ENCODE results near the gene CD69. TPM values are rescaled to one million over a fixed set of nuclear protein-coding genes. Genes with fewer than 3 reads are reported as not detected.
"Not testable (repeated sequence)": the region's sequence is repeated elsewhere in the genome, so short reads cannot be mapped to it uniquely, and the experiment has no call there.

CD69 gene
- total RNA-seq, 4 donors from 2014 or later: 5.0 to 18.2 (median 6.2) TPM

- Histone ChIP-seq H3K27ac (no peak overlapping the region), H3K9me3 (no peaks in the 10 kb centered on the region), H3K4me3 (replicated peaks in 1 of 3) (no peak overlapping the region), H3K4me1 (no peaks in the 10 kb centered on the region), H3K27me3 (no peaks in the 10 kb centered on the region), H3K36me3 (no peaks in the 10 kb centered on the region)
- TF ChIP-seq CTCF (IDR thresholded peaks at IDR 0.05) (no peak), POLR2A (IDR thresholded peaks at IDR 0.05) (no peak)
- intact Hi-C loops (cut with DNase I): no loop called here
- DNase-seq: no peak
Observed at GRCh38 chr12:9707356-9707755, 53.3 kb downstream of the CD69 start.

- TF ChIP-seq CTCF (IDR thresholded peaks at IDR 0.05) (no peak), POLR2A (IDR thresholded peaks at IDR 0.05) (no peak)
Observed at GRCh38 chr12:9706086-9706685, 54.5 kb downstream of the CD69 start.

GRCh38 chr12:9704561-9704960, 56.1 kb downstream of the CD69 start:
- DNase-seq; intact Hi-C loops (cut with DNase I); H3K9me3 ChIP-seq; H3K4me1 ChIP-seq; H3K27me3 ChIP-seq; H3K4me3 ChIP-seq (replicated peaks in 1 of 3); H3K36me3 ChIP-seq; H3K27ac ChIP-seq: not testable (repeated sequence)
- 95% methylated on average over 5 of the region's 5 CpGs for WGBS, 2 donors

More at GRCh38 chr12:9706086-9706685, 54.5 kb downstream of the CD69 start:
- Histone ChIP-seq H3K36me3 (no peaks in the 10 kb centered on the region), H3K4me3 (replicated peaks in 1 of 3) (no peak overlapping the region), H3K27ac (no peak overlapping the region), H3K4me1 (no peaks in the 10 kb centered on the region), H3K27me3 (no peaks in the 10 kb centered on the region), H3K9me3 (no peaks in the 10 kb centered on the region)
- intact Hi-C loops (cut with DNase I): no loop called here
- DNase-seq: no peak

Other genes with a start within 250 kb of the CD69 start
- gene KLRB1, start 153.0 kb downstream of the CD69 start, total RNA-seq: 1 to 10 TPM in 1 of 4 donors, under 1 TPM in 3; 0.22 to 1.0 (median 0.60) TPM
- 10 to 100 TPM in 2 of 4 donors, 1 to 10 TPM in 2; 4.9 to 11.3 (median 9.8) TPM for gene CLEC2D, start 91.2 kb downstream of the CD69 start, total RNA-seq
- gene CLECL1, start 27.8 kb downstream of the CD69 start, total RNA-seq: not detected
- gene KLRF1, start 66.6 kb upstream of the CD69 start, total RNA-seq: 1 to 10 TPM in 1 of 4 donors, under 1 TPM in 1, not detected in 2; 0.78 to 1.0 TPM
- 10 to 100 TPM in 3 of 4 donors, 1 to 10 TPM in 1; 7.3 to 25.2 (median 16.7) TPM for gene CLEC2B, start 108.5 kb upstream of the CD69 start, total RNA-seq
- gene KLRF2, start 120.6 kb upstream of the CD69 start, total RNA-seq: not detected
- gene CLEC2A, start 171.5 kb upstream of the CD69 start, total RNA-seq: not detected
- gene CLEC12A, start 210.5 kb upstream of the CD69 start, total RNA-seq: under 1 TPM in 1 of 4 donors, not detected in 3; 0.22 TPM
- not detected for gene CLEC1B, start 238.2 kb upstream of the CD69 start, total RNA-seq
- under 1 TPM in 1 of 4 donors, not detected in 3; 0.54 TPM for gene CLEC12B, start 249.7 kb upstream of the CD69 start, total RNA-seq

Data from thyroid gland (tissue), 4 donors.